SK-N-SH (cell line): Measurements from ENCODE around the gene ATP5PD. TPM values are rescaled to one million over a fixed set of nuclear protein-coding genes. Genes with fewer than 3 reads are reported as not detected.

Experiments used
- CTCF ChIA-PET: fragments of 300-600, 350-600 bp; formaldehyde crosslinking; extraction: SDS; loops from one replicate; lab custom pipeline; 2021; lab: Yijun Ruan, JAX
- POLR2A ChIA-PET: fragments of 350-600 bp; sonication (Branson Sonifier 250); formaldehyde crosslinking; extraction: SDS; loops from one replicate; lab custom pipeline; 2020; ENCODE audit warnings: antibody characterized with exemption, inconsistent platforms; lab: Yijun Ruan, JAX
- DNase-seq: peaks from one replicate; pipeline ENCODE4 v3.0.0; 2012
- H2AFZ ChIP-seq: fragments of 200-600 bp; sonication (generic); 2 replicates; pipeline ENCODE4 v1.8.1; 2016; ENCODE audit warnings: antibody characterized with exemption, mild to moderate bottlenecking, low read depth
- H3F3A ChIP-seq: fragments of 200-600 bp; sonication (generic); replicated peaks from 2 replicates; pipeline ENCODE3; 2016; ENCODE audit warnings: antibody characterized with exemption, mild to moderate bottlenecking; ENCODE audit not compliant: insufficient read depth
- H3K27ac ChIP-seq, 2 experiments: fragments of 200-500 bp in 1 of 2; fragments of 200-600 bp in 1 of 2; sonication (Bioruptor generic) in 1 of 2; sonication (generic), shearing (Covaris generic) in 1 of 2; 2 replicates each; pipeline versions ENCODE4 v1.5.1 to v1.6.1; 2014 to 2016; ENCODE audit warnings: low read depth in 2 of 2, inconsistent platforms in 1 of 2, low read length in 1 of 2, mild to moderate bottlenecking in 1 of 2, mixed read lengths in 1 of 2
- H3K27me3 ChIP-seq: fragments of 200-600 bp; sonication (generic), shearing (Covaris generic); 2 replicates; pipeline ENCODE4 v1.6.1; 2016; ENCODE audit warnings: mixed run types; ENCODE audit not compliant: insufficient read depth
- H3K36me3 ChIP-seq, 2 experiments: fragments of 200-500 bp in 1 of 2; fragments of 200-600 bp in 1 of 2; sonication (Bioruptor generic) in 1 of 2; sonication (generic) in 1 of 2; replicated peaks in 1 of 2; 2 replicates each; pipeline versions ENCODE3 to v1.5.1; 2014 to 2016; ENCODE audit warnings: low read length in 1 of 2, mild to moderate bottlenecking in 1 of 2; ENCODE audit not compliant: insufficient read depth in 2 of 2, control insufficient read depth in 1 of 2
- H3K4me1 ChIP-seq, 2 experiments: fragments of 200-500 bp in 1 of 2; fragments of 200-600 bp in 1 of 2; sonication (Bioruptor generic) in 1 of 2; sonication (generic), shearing (Covaris generic) in 1 of 2; 2 replicates each; pipeline versions ENCODE4 v1.5.1 to v1.6.1; 2014 to 2016; ENCODE audit warnings: low read depth in 1 of 2, low read length in 1 of 2, mixed run types in 1 of 2; ENCODE audit not compliant: insufficient read depth in 2 of 2, control insufficient read depth in 1 of 2
- H3K4me2 ChIP-seq: fragments of 200-600 bp; sonication (generic), shearing (Covaris generic); 2 replicates; pipeline ENCODE4 v1.6.1; 2017; ENCODE audit warnings: mixed run types
- H3K4me3 ChIP-seq, 2 experiments: fragments of 200-500 bp in 1 of 2; fragments of 200-600 bp in 1 of 2; sonication (Bioruptor generic) in 1 of 2; sonication (generic), shearing (Covaris generic) in 1 of 2; 2 replicates each; pipeline versions ENCODE4 v1.5.1 to v1.8.1; 2014 to 2016; ENCODE audit warnings: low read depth in 2 of 2, inconsistent platforms in 1 of 2, low read length in 1 of 2, mild to moderate bottlenecking in 1 of 2, mixed read lengths in 1 of 2, moderate library complexity in 1 of 2
- H3K79me2 ChIP-seq: fragments of 200-600 bp; sonication (generic); 2 replicates; pipeline ENCODE4 v1.8.1; 2017; ENCODE audit warnings: mild to moderate bottlenecking; ENCODE audit not compliant: insufficient read depth
- H3K9ac ChIP-seq: fragments of 200-600 bp; sonication (generic); 2 replicates; pipeline ENCODE4 v1.6.1; 2017; ENCODE audit warnings: mixed run types
- H3K9me2 ChIP-seq: fragments of 200-600 bp; sonication (generic); 2 replicates; pipeline ENCODE4 v1.6.1; 2017; ENCODE audit warnings: mixed run types
- H3K9me3 ChIP-seq: fragments of 200-600 bp; sonication (generic); 2 replicates; pipeline ENCODE4 v1.6.1; 2017; ENCODE audit warnings: mixed run types, mild to moderate bottlenecking, moderate library complexity
- H4K20me1 ChIP-seq: fragments of 200-600 bp; sonication (generic); 2 replicates; pipeline ENCODE4 v1.6.1; 2017; ENCODE audit warnings: mild to moderate bottlenecking, mixed run types; ENCODE audit not compliant: insufficient read depth
- ELF1 ChIP-seq: IDR thresholded peaks from 2 replicates; pipeline ENCODE4 v1.4.0; 2012
- EP300 ChIP-seq, 2 experiments: IDR thresholded peaks; 2 replicates each; pipeline versions ENCODE4 v1.4.0 to v1.6.1; 2012; ENCODE audit warnings: borderline replicate concordance in 1 of 2, low read depth in 1 of 2, low read length in 1 of 2
- EZH2phosphoT487 ChIP-seq: fragments of 200-600 bp; sonication (generic); IDR thresholded peaks from 2 replicates; pipeline ENCODE4 v1.6.1; 2017; ENCODE audit warnings: low read depth, mixed run types, mild to moderate bottlenecking, antibody characterized with exemption, moderate library complexity, borderline replicate concordance
- FOSL2 ChIP-seq: IDR thresholded peaks from 2 replicates; pipeline ENCODE4 v1.4.0; 2012; ENCODE audit warnings: low read depth, mild to moderate bottlenecking, moderate library complexity, borderline replicate concordance
- FOXJ3 ChIP-seq: sonication (generic); formaldehyde crosslinking; IDR thresholded peaks from 2 replicates; pipeline ENCODE4 v1.5.1; 2020; ENCODE audit warnings: mild to moderate bottlenecking, missing genetic modification reagents
- GABPA ChIP-seq: IDR thresholded peaks from 2 replicates; pipeline ENCODE4 v1.4.0; 2012; ENCODE audit warnings: low read depth, mild to moderate bottlenecking
- MAX ChIP-seq: IDR thresholded peaks from 2 replicates; pipeline ENCODE4 v1.4.0; 2012; ENCODE audit warnings: low read depth
- MXI1 ChIP-seq: IDR thresholded peaks from 2 replicates; pipeline ENCODE4 v1.6.1; 2012; ENCODE audit warnings: mild to moderate bottlenecking, low read depth, low read length, improper control_type of control experiment
- NFIC ChIP-seq: IDR thresholded peaks from 2 replicates; pipeline ENCODE4 v1.4.0; 2012; ENCODE audit warnings: borderline replicate concordance
- NRF1 ChIP-seq: IDR thresholded peaks from 2 replicates; pipeline ENCODE4 v1.6.1; 2012; ENCODE audit warnings: low read depth, mild to moderate bottlenecking, low read length
- PBX3 ChIP-seq: IDR thresholded peaks from 2 replicates; pipeline ENCODE4; 2012
- POLR2AphosphoS5 ChIP-seq: IDR thresholded peaks from 2 replicates; pipeline ENCODE4 v1.6.1; 2012; ENCODE audit warnings: low read depth, low read length
- RCOR1 ChIP-seq: fragments of 150-350 bp; IDR thresholded peaks from 2 replicates; pipeline ENCODE4 v1.6.1; 2017; ENCODE audit warnings: antibody characterized with exemption, low read length
- RFX5 ChIP-seq: IDR thresholded peaks from 2 replicates; pipeline ENCODE4 v1.6.1; 2012; ENCODE audit warnings: mild to moderate bottlenecking, improper control_type of control experiment, low read length
- RXRA ChIP-seq: IDR thresholded peaks from 2 replicates; pipeline ENCODE4 v1.4.0; 2012; ENCODE audit warnings: low read depth, mild to moderate bottlenecking, borderline replicate concordance
- SIN3A ChIP-seq: IDR thresholded peaks from 2 replicates; pipeline ENCODE4 v1.6.1; 2012; ENCODE audit warnings: low read depth, mild to moderate bottlenecking, low read length, moderate library complexity, borderline replicate concordance
- TAF1 ChIP-seq: IDR thresholded peaks from 2 replicates; pipeline ENCODE4 v1.6.1; 2012; ENCODE audit warnings: low read depth, mild to moderate bottlenecking, low read length, moderate library complexity, borderline replicate concordance
- TCF12 ChIP-seq: IDR thresholded peaks from 2 replicates; pipeline ENCODE4 v1.4.0; 2012
- USF1 ChIP-seq: IDR thresholded peaks from 2 replicates; pipeline ENCODE4 v1.4.0; 2012; ENCODE audit warnings: low read depth, borderline replicate concordance
- USF2 ChIP-seq: fragments of 150-350 bp; IDR thresholded peaks from 2 replicates; pipeline ENCODE4 v1.6.1; 2017; ENCODE audit warnings: antibody characterized with exemption, low read length, low read depth, borderline replicate concordance
- YY1 ChIP-seq: IDR thresholded peaks from 2 replicates; pipeline ENCODE4 v1.4.0; 2012; ENCODE audit warnings: low read depth, mild to moderate bottlenecking
- WGBS: methylation state at CpG from one replicate; pipeline ENCODE4 v1.1.6; 2017; ENCODE audit warnings: low lambda C conversion rate; 5-methylcytosine and 5-hydroxymethylcytosine counted together
- polyA plus RNA-seq, 3 experiments: library from polyadenylated mRNA; depleted of rRNA; stranded (reverse); fragments of >200 nt; gene quantifications; 2 replicates each; pipeline ENCODE4 v1.2.3, GENCODE V29; 2012

ATP5PD gene
- polyA plus RNA-seq, 1 of the 3 experiments (the other 2 are of a cell fraction) = 354 TPM

- 86% methylated on average over 9 of the region's 11 CpGs for WGBS
- no peaks in the 10 kb centered on the region for H3K27me3 ChIP-seq
- H3K27ac ChIP-seq = no peak overlapping the region
- POLR2A ChIA-PET = no interaction called here
- H3K79me2 ChIP-seq = no peaks in the 10 kb centered on the region
- H3K4me3 ChIP-seq = no peak overlapping the region
- H3F3A ChIP-seq = peaks cover 2% of the 10 kb centered on the region
- H3K9me2 ChIP-seq = no peaks in the 10 kb centered on the region
- no peak overlapping the region for H2AFZ ChIP-seq
- no peak overlapping the region for H3K4me2 ChIP-seq
- DNase-seq = no peak
- H4K20me1 ChIP-seq = no peaks in the 10 kb centered on the region
- CTCF ChIA-PET = interaction anchor here (1.2 to 2.8 kb wide), 6 partner anchors 11 to 40 kb away, joined by 3 to 23 read pairs (median 4); no protein-coding TSS in a partner anchor
- H3K9ac ChIP-seq = no peak overlapping the region
- TF ChIP-seq RCOR1 (no peak), MXI1 (no peak), NFIC (no peak), FOSL2 (peak; percentile 32; the same call in 1 of the 2 replicates), TCF12 (no peak), MAX (no peak), USF1 (no peak), FOXJ3 (no peak)
- TF ChIP-seq, all 33 proteins: peak for 1
- Histone ChIP-seq H3K4me1 (peaks cover 0 to 10% of the 10 kb centered on the region in 2 experiments; a peak in 1 of 4 replicates), H3K36me3 (no peaks in the 10 kb centered on the region), H3K9me3 (no peaks in the 10 kb centered on the region)
Measured at GRCh38 chr17:75088465-75089417, 42.0 kb upstream of the ATP5PD start.

GRCh38 chr17:75087558-75088453 lies 41.0 kb upstream of the ATP5PD start, which contains the start of gene SLC16A5:
TSS of gene SLC16A5 (plus strand) at chr17:75087954. CDS start at chr17:75093637, 5,683 bp downstream.
- H4K20me1 ChIP-seq = no peaks in the 10 kb centered on the region
- H3K36me3 ChIP-seq = no peaks in the 10 kb centered on the region
- DNase-seq = no peak
- H3K27me3 ChIP-seq = no peaks in the 10 kb centered on the region
- H3K4me1 ChIP-seq = peaks cover 0 to 10% of the 10 kb centered on the region in 2 experiments; a peak in 1 of 4 replicates
- H3F3A ChIP-seq = peaks cover 2% of the 10 kb centered on the region
- no peaks in the 10 kb centered on the region for H3K9me2 ChIP-seq
- ChIA-PET POLR2A (no interaction called here), CTCF (interaction anchor here (0.6 to 2.8 kb wide), 7 partner anchors 12 to 44 kb away, joined by 3 to 23 read pairs (median 4); partner anchors contain the start of gene NT5C)
- H3K4me3 ChIP-seq = no peak within 1 kb of the TSS
- no peak within 1 kb of the TSS for H3K27ac ChIP-seq
- no peak within 1 kb of the TSS for H3K9ac ChIP-seq
- no peak within 1 kb of the TSS for H3K4me2 ChIP-seq
- no peaks in the 10 kb centered on the region for H3K79me2 ChIP-seq
- no peaks in the 10 kb centered on the region for H3K9me3 ChIP-seq
- no peak within 1 kb of the TSS for H2AFZ ChIP-seq
- 87% methylated on average over 68 of the region's 69 CpGs for WGBS
- TF ChIP-seq ELF1 (no peak), MXI1 (no peak), YY1 (no peak), EZH2phosphoT487 (no peak), POLR2AphosphoS5 (no peak), TAF1 (no peak), GABPA (no peak), PBX3 (no peak), USF2 (no peak), NRF1 (no peak), EP300 (IDR thresholded peaks at IDR 0.05; ENCODE audit: borderline replicate concordance in 1 of 2, low read depth in 1 of 2, low read length in 1 of 2) (no peak), RCOR1 (no peak), USF1 (no peak), RFX5 (no peak), RXRA (no peak), FOXJ3 (no peak), NFIC (no peak), SIN3A (no peak)
